GM10248 (cell line): ENCODE measurements around the gene MAML2.
"Not testable (repeated sequence)": the region's sequence is repeated elsewhere in the genome, so short reads cannot be mapped to it uniquely, and the experiment has no call there.

Experiments used
- CTCF ChIA-PET: fragments of 300-600 bp; sonication (Branson Sonifier 250); formaldehyde crosslinking; extraction: SDS; loops from one replicate; lab custom pipeline; 2021; ENCODE audit warnings: antibody characterized with exemption; lab: Yijun Ruan, JAX
- POLR2A ChIA-PET: fragments of 350-650 bp; sonication (Branson Sonifier 250); formaldehyde crosslinking; extraction: SDS; loops from one replicate; lab custom pipeline; 2020; ENCODE audit warnings: antibody characterized with exemption; lab: Yijun Ruan, JAX
- DNase-seq: peaks from one replicate; pipeline ENCODE4 v3.0.0; 2012; ENCODE audit errors: extremely low spot score
- TF ChIP-seq, protein P1 (sequence below): IDR thresholded peaks from 2 replicates; pipeline ENCODE4 v1.5.1; 2012; ENCODE audit warnings: mild to moderate bottlenecking, low read depth; ENCODE audit errors: extremely low read depth, missing control alignments, control extremely low read depth

Gene MAML2

GRCh38 chr11:96288915-96289314, 54.1 kb downstream of the MAML2 start:
- CTCF ChIA-PET: no interaction called here
- TF ChIP-seq, protein P1, sequence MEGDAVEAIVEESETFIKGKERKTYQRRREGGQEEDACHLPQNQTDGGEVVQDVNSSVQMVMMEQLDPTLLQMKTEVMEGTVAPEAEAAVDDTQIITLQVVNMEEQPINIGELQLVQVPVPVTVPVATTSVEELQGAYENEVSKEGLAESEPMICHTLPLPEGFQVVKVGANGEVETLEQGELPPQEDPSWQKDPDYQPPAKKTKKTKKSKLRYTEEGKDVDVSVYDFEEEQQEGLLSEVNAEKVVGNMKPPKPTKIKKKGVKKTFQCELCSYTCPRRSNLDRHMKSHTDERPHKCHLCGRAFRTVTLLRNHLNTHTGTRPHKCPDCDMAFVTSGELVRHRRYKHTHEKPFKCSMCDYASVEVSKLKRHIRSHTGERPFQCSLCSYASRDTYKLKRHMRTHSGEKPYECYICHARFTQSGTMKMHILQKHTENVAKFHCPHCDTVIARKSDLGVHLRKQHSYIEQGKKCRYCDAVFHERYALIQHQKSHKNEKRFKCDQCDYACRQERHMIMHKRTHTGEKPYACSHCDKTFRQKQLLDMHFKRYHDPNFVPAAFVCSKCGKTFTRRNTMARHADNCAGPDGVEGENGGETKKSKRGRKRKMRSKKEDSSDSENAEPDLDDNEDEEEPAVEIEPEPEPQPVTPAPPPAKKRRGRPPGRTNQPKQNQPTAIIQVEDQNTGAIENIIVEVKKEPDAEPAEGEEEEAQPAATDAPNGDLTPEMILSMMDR: no peak
- POLR2A ChIA-PET: interaction anchor here (0.7 kb wide), 1 partner anchor 50 kb away, joined by 4 read pairs; no protein-coding TSS in a partner anchor
- peak; percentile 17 for DNase-seq

DNA sequence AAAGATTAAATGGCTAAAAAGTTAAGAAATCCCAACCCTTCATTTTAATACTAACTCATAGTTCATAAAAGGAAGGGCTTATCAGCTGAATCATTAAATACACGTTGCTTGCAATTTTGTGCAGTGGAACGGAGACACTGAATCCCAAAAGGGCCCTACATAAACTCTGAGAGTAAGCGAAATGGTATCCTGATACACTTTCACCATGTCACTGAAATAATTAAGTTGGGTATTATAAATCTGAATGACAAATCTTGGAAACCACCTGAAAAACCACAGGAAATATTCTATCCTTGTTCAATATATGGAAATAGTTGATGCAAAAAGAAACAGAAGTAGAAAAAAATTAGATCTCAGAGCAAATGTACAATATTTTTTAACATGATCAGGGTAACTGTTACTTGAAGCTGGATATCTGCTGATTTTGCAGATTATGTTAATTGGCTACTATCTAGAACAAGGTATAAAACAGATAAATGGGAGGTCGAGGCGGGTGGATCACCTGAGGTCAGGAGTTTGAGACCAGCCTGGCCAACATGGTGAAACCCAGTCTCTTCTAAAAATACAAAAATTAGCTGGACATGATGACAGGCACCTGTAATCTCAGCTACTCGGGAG, 55.1 kb downstream of the MAML2 start:
- POLR2A ChIA-PET: no interaction called here
- TF ChIP-seq, protein P1: no peak
- CTCF ChIA-PET: interaction anchor here (0.8 to 3.0 kb wide), 8 partner anchors 8 to 55 kb away, joined by 3 to 10 read pairs (median 3); partner anchors contain the start of gene MAML2

GRCh38 chr11:96285985-96286384, 57.0 kb downstream of the MAML2 start:
- POLR2A ChIA-PET: not testable (repeated sequence)

More for the DNA sequence above, 55.1 kb downstream of the MAML2 start:
- DNase-seq: no peak

DNA sequence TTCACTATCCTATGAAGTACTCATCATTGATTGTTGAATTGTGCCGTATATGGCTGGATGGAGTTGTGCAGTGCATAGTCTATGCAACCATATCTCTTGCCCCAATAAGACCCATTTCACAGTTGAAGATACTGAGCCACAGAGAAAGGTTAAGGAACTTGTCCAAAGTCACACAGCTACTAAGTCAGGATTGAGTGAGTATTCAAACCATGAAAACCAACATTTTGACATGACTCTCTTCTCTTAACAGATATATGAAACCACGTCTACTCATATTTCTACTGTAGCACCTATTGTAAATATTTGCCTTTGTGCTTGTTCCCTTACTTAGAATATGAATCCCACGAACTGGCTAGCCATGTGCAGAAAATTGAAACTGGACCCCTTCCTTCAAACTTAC, 58.1 kb downstream of the MAML2 start:
- TF ChIP-seq, protein P1: no peak
- ChIA-PET POLR2A (no interaction called here), CTCF (no interaction called here)
- DNase-seq: no peak

More at GRCh38 chr11:96285985-96286384, 57.0 kb downstream of the MAML2 start:
- CTCF ChIA-PET: interaction anchor here (1.0 to 3.0 kb wide), 4 partner anchors 19 to 57 kb away, joined by 3 to 10 read pairs (median 6); partner anchors contain the start of gene MAML2
- not testable (repeated sequence) for DNase-seq

DNA sequence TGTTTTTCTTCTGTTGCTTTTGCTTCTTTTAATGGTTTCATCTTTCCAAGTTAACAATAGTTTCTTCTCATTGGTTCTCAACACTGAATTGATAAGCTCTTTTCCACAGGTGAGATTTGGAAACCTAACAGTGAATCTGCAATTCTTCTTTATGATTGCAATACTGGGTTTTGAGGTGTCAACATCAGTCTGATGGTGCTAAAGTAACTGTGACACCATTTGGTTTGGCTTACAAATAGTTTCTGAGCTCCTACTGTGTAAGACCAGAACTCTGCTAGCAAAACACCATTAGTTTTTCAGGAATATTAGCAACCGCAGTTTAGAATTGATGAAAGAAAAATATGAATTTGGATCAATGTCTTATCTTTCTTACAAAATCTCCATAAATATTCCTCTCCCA, 58.6 kb downstream of the MAML2 start:
- ChIA-PET POLR2A (no interaction called here), CTCF (no interaction called here)
- DNase-seq: no peak
- TF ChIP-seq, protein P1: no peak

DNA sequence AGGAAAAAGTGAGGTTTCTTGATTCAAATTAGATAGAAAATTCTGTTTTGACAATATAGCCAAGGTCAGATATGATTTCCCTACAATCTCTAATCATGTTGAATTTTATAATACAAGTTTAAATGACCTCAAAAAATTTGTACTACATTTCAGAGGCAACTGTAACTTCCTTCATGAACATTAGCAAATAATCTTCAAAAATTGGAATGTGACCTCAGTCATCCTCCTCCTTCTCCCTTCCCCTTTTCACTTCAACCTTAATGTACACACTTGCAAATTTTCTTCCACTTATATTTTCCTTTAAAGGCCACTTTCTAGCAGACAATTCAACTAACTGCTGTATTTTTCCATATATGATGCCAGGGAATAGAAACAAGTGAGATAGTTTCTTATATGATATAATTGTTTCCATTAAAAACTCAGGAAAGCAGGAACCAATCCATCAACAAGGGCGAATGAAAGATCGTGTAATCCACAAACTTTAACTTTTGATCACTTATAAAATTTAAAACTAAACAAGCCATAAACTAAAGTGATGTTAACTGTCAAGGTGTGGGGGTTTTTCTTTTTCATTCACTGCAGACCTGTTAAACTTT, 60.3 kb downstream of the MAML2 start:
- TF ChIP-seq, protein P1: no peak
- ChIA-PET CTCF (interaction anchor here (2.6 to 3.8 kb wide), 2 partner anchors 18 to 60 kb away, joined by 8 to 15 read pairs; partner anchors contain the start of gene MAML2), POLR2A (no interaction called here)
- no peak for DNase-seq

DNA sequence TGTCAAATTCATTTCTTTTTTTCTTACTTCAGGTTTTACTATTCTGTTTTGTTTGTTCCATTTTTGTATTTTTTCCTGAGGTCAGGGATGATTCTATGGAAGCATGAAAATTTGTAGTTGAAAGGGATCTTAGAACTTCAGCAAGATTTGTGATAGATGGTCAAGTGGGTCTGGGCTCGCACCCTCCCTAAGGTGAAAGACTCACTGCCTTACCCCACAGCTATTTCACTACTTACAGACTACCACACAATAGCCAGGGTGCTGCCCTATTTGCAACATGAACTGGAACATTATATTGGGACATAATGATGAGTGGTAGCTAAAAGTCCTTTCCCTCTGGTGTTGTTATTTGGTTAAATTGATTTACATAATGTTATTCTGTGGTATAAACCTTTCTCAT, 62.6 kb downstream of the MAML2 start:
- ChIA-PET CTCF (interaction anchor here (1.0 to 3.8 kb wide), 11 partner anchors 10 to 445 kb away, joined by 3 to 15 read pairs (median 4); partner anchors contain the start of gene MAML2), POLR2A (no interaction called here)
- DNase-seq: no peak
- TF ChIP-seq, protein P1: no peak
